ENCODE results near the gene MAP2K1.
A peak's percentile ranks its signal among the peaks of the same experiment; 100 is the strongest.
"Not testable (repeated sequence)": the region's sequence is repeated elsewhere in the genome, so short reads cannot be mapped to it uniquely, and the experiment has no call there.

The MAP2K1 gene

DNA sequence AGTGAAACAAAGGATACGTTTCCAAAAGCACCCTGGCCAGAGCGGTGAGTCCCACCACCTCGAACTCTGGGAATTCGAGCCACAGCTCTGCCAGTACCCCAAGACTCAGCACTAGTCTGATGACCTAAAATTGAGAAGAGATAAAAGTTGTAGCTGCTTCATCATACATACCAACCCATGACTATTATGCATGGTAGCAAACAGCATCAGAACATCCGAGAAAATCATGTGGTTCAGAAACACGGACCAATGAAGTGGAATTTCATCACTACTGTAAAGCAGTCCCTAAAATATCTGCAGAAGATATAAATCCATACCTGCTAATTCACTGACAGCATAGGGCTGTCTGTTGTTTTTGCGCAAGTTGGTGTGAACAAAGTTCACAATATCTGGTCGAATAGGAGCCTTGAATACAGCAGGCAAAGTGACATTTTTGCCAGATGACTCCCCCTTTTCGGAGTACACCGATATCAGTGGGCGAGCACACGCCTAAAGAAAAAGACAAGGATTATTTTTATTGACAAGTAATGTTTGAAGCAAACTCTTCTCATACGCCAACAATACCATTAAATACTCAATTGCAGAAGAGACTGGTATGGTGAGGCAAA, 116.4 kb downstream of the MAP2K1 start:
- DNase-seq (ENCODE audit: low read depth in 2 of 3, low spot score in 1 of 3) = not testable (repeated sequence)

GRCh38 chr15:66503780-66504562, 117.3 kb downstream of the MAP2K1 start:
- no peak for DNase-seq (ENCODE audit: low read depth in 2 of 3, low spot score in 1 of 3)

DNA sequence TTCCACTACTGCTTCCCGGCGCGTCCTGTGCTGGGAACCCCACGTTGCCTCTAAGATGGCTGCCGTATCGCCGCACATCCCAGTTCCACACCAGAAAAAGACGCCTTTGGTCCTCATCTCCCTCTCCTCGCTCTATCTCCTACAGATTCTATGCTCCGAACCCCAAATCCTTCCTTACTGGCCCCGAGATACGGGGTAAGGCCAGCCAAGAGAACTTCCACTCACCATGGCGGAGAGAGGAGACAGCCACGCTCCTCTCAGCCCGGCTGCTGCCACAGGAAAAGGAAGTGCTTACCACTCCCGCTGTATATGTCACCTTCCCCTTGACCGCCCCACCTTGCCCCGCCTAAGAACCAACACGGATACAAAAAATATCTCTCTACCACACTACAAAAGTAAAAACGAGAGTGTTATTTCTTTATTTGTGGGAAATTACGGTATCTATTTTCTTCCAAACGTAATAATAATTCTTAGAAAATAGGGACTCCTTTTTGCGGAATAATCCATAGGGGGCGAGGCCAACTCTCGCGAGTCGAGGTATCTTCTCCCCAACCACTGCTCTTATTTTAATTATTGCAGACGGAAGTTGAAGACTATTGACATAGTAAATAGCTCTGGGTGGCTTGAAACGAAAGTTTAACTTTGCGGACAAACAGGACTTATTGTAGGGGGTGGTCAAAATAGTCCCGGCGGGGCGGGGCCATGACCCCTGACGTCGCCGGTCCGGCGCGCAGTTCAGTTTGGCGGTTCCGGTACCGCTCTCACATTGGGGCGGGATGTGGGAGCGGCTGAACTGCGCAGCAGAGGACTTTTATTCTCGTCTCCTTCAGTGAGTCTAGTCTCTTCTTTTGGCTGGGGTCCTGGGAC, 118.1 kb downstream of the MAP2K1 start, which contains the start of the genes RPL4 and ZWILCH:
RPL4 (minus strand) TSS at position 293 of the 867 bp plus-strand sequence; CDS start at position 228, 65 bp downstream.
ZWILCH (plus strand) TSS at position 764 of the 867 bp plus-strand sequence; CDS start at position 777, 13 bp downstream.
- DNase-seq (ENCODE audit: low read depth in 2 of 3, low spot score in 1 of 3) = peak; percentile 64 to 72 (median 68)

GRCh38 chr15:66505430-66505811, 118.7 kb downstream of the MAP2K1 start:
- DNase-seq (ENCODE audit: low read depth in 2 of 3, low spot score in 1 of 3) = no peak

- no peak for DNase-seq (ENCODE audit: low read depth in 2 of 3, low spot score in 1 of 3)
Observed at GRCh38 chr15:66505818-66506217, 119.1 kb downstream of the MAP2K1 start.

- DNase-seq (ENCODE audit: low read depth in 2 of 3, low spot score in 1 of 3) = no peak
Observed at GRCh38 chr15:66508293-66508883, 121.7 kb downstream of the MAP2K1 start.

- no peak for DNase-seq (ENCODE audit: low read depth in 2 of 3, low spot score in 1 of 3)
Observed at GRCh38 chr15:66514586-66514985, 127.9 kb downstream of the MAP2K1 start.

GRCh38 chr15:66515901-66516322, 129.2 kb downstream of the MAP2K1 start:
- no peak for DNase-seq (ENCODE audit: low read depth in 2 of 3, low spot score in 1 of 3)

- no peak for DNase-seq (ENCODE audit: low read depth in 2 of 3, low spot score in 1 of 3)
Observed at GRCh38 chr15:66523926-66524325, 137.2 kb downstream of the MAP2K1 start.

DNA sequence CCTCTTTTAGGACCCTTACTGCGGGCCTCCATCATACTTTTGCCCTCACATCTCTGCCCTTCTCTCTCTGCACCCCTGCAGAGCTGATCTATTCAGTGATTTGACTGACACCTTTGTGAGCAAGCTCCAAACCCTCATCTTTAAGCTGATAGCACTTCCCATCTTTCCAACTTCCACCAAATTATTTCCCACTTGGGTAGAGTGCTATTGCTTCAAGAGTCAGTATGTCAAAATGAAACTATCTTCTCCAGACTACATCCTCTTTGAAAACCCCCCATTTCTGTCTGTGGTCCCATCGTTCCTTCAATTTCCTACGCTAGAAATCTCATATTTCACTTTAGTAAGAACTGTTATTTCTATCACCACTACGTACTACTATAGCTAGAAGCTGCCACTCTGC, 138.1 kb downstream of the MAP2K1 start:
- no peak for DNase-seq (ENCODE audit: low read depth in 2 of 3, low spot score in 1 of 3)

- DNase-seq (ENCODE audit: low read depth in 2 of 3, low spot score in 1 of 3) = no peak
Observed at GRCh38 chr15:66535056-66535455, 148.3 kb downstream of the MAP2K1 start.
